ENCODE data around the gene MYO7B.

The MYO7B gene

DNA sequence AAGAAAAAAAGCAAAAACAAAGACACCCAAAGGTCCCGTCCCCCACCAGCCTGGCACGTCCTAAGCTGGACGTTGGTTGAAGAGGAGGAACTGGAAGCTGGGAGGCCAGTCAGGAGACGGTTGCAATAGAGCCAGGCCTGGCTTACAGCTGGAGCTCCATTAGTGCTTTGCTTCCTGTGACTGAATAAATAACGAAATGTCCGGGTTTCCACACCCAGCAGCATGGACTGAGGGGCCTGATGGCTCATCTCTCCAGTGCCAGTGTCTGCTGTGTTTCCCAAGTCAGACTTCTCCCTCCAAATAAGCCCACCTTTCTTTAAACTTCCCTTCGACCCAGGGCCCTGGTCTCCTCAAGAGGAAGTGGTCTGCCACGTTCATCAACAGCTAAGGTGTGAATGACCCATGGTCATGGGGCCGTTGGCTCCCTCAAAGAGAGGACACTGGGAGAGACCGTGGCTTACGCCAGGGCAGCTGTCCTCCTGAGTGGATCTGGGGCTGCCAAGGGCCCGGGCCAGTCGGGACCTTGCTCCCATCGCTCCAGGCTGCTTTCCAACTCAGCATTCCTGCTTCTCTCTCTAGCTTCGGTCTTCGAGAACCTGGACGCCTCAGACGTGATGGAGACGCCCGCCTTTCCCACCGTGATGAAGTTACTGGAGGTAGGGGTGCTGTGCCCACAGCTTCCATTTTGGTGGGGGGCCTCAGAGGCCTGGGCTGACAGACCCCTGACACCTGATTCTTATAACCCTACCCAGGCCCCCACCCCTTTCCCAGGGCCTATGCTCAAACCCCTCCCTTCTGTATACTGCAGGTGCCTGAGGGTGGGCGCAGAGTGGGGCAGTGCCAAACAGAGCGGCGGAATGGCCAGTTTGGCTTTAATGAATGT, 44.9 kb downstream of the MYO7B start:
- H3K4me3 ChIP-seq (replicated peaks; ENCODE audit: low read depth, low read length) = no peak overlapping the region
- TF ChIP-seq CTCF (IDR thresholded peaks at IDR 0.05; ENCODE audit: low read depth, low read length, missing control alignments) = no peak
- no peak for DNase-seq (ENCODE audit: extremely low read depth, low read depth)

DNA sequence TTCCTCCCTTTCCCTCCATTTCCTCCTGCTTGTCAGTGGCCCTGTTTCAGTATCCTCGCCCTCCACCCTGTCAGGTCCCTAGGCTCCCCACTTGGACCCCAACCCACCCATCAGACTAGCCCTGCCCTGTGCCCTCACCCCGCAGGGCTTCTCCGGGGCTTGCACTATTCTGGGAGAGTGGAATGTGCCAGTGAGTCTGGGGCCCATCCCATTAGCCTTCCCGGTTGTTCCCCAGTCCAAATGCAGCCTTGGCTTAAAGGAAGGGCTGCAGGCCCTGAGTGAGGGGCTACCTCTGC, 45.5 kb downstream of the MYO7B start:
- H3K4me3 ChIP-seq (replicated peaks; ENCODE audit: low read depth, low read length) = no peak overlapping the region
- no peak for DNase-seq (ENCODE audit: extremely low read depth, low read depth)
- no peak for TF ChIP-seq CTCF (IDR thresholded peaks at IDR 0.05; ENCODE audit: low read depth, low read length, missing control alignments)

DNA sequence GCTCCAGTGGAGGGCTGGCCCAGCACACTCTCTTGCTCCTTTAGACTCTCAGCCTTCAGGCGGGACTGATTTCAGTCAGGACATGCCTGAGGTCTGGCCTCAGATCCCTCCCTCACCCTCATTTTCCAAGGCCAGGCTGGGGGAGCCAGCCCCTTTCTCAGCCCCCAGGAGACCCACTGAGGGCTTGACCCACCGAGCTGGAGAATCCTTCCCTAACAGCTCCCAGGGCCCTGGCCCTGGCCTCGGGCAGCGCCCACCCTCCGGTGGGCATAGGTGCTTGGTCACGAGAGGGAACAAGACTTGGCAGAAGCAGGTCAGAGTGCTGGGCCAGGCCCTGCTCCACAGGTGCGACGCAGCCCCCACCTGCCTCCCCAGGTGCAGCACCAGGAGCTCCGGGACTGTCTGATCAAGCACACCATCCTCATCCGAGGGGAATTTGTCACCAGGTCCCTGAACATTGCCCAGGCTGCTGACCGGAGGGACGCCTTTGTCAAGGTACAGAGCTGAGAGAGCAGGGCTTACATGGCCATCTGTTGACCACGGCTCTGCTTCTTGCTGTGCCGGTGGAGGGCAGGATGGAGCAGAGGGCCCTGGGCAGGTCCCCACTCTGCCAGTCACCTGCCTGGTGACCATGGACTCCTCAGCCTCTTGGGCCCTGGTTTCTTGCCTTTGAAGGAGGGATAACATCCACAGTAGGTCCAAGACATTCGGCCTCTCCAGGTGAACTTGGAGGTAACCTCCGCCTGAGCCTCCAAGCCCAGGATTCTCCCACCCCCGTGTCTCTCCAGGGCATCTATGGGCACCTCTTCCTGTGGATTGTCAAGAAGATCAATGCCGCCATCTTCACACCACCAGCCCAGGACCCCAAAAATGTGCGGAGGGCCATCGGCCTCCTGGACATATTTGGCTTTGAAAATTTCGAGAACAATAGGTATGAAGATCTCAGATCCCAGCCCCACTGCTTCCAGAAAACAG, 46.3 kb downstream of the MYO7B start:
- no peak for DNase-seq (ENCODE audit: extremely low read depth, low read depth)
- no peak for TF ChIP-seq CTCF (IDR thresholded peaks at IDR 0.05; ENCODE audit: low read depth, low read length, missing control alignments)

DNA sequence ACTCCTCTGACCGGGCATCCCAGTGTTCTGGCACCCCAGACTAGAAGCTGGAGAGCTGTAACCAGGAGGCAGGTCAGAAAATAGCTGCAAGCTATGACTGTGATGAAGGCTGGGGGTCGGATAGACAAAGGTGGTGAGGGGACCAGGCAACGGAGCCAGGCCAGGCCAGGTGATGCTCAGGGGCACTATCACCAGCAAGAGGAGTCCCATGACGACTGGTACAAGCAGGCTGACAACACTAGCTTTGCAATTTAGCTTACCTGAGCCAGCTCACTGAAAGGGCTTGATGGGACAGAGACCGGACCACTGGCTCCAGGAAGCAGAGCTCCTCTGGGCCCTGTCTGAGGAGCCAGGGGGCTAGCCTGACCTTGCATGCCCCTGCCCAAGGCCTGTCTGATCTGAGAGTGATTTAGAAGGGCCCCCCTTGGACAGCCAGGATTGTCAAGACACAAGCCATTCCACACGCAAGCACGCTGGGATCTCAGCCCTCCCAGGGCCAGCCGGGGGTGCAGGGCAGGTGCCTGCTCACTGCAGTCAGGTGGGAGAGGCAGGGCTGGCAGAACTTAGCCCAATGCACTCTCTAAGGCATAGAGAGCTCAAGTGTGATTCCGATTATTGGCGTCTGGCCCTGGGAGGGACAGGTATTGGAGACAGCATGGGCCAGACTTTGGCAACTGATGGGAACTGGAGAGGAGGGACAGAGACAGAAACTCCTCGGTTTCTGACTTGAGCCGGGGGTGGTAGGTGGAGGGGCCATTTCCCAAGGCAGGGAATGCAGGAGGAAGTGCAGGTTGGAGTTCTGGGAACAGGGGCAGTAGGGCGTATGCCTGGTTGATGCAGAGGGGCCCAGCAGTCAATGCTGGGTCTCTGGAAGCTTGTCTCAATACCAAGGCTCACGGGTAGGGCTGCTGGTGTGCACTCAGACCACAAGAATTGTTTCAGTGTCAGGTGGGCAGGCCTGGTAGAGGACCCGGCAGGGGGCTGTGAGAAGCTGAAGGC, 47.7 kb downstream of the MYO7B start:
- H3K4me3 ChIP-seq (replicated peaks; ENCODE audit: low read depth, low read length) = no peak overlapping the region
- no peak for TF ChIP-seq CTCF (IDR thresholded peaks at IDR 0.05; ENCODE audit: low read depth, low read length, missing control alignments)
- no peak for DNase-seq (ENCODE audit: extremely low read depth, low read depth)

More for the DNA sequence above, 46.3 kb downstream of the MYO7B start:
- no peak overlapping the region for H3K4me3 ChIP-seq (replicated peaks; ENCODE audit: low read depth, low read length)

DNA sequence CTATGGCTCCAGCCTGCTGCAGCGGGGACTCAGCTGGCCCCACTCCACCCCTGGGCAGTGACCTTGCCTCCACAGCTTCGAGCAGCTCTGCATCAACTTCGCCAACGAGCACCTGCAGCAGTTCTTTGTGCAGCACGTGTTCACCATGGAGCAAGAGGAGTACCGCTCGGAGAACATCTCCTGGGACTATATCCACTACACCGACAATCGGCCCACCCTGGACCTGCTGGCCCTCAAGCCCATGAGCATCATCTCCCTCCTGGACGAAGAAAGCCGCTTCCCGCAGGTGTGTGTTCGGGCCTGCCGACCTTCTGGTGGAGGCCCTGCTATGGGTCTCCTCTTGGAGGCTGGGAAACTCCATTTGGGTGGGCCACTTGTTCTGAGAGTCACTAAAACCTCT, 48.6 kb downstream of the MYO7B start:
- no peak overlapping the region for H3K4me3 ChIP-seq (replicated peaks; ENCODE audit: low read depth, low read length)
- DNase-seq (ENCODE audit: extremely low read depth, low read depth) = no peak
- TF ChIP-seq CTCF (IDR thresholded peaks at IDR 0.05; ENCODE audit: low read depth, low read length, missing control alignments) = no peak

DNA sequence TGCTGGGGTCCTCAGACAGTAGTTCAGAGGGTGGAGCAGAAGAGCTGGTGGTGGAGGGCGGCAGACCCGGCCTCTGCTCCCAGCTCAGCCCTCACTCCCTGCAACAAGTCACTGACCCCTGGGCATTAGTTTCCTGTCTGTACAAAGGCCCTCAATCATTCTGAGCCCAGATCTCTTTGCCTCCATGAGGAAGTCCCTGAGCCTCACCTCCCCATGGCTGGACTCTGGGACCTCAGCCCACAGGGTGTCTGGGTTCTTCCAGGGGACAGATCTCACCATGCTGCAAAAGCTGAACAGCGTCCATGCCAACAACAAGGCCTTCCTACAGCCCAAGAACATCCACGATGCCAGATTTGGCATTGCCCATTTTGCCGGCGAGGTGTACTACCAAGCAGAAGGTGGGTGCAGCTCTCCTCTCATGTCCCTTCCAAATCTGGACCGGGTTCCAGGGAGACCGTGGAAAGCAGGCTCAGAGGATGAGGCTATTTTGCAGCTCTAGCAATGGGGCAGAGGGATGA, 49.1 kb downstream of the MYO7B start:
- TF ChIP-seq CTCF (IDR thresholded peaks at IDR 0.05; ENCODE audit: low read depth, low read length, missing control alignments) = no peak
- no peak for DNase-seq (ENCODE audit: extremely low read depth, low read depth)
- H3K4me3 ChIP-seq (replicated peaks; ENCODE audit: low read depth, low read length) = no peak overlapping the region
